CD4-positive, alpha-beta memory T cell (primary cell): ENCODE data around the gene TMEM18. TPM values are rescaled to one million over a fixed set of nuclear protein-coding genes. Genes with fewer than 3 reads are reported as not detected.
A peak's percentile ranks its signal among the peaks of the same experiment; 100 is the strongest.

ENCODE experiments used
- CTCF ChIA-PET: fragments of 350-600 bp; sonication (Branson Sonifier 250); formaldehyde crosslinking; loops from one replicate; lab custom pipeline; 2021; ENCODE audit warnings: inconsistent platforms; ENCODE audit not compliant: partially characterized antibody; lab: Charles Lee
- POLR2A ChIA-PET: fragments of 350-600 bp; sonication (Branson Sonifier 250); formaldehyde crosslinking; loops from one replicate; lab custom pipeline; 2021; ENCODE audit not compliant: partially characterized antibody; lab: Charles Lee
- DNase-seq, 5 donors: peaks; one replicate each; pipeline versions ENCODE4 v3.0.0 to v3.0.0-alpha.2; 2020 to 2022; ENCODE audit warnings: mixed read lengths in 1 of 5
- H3K27ac ChIP-seq: one replicate; pipeline ENCODE4 v1.7.0; 2013; ENCODE audit warnings: low read depth, low read length
- H3K27me3 ChIP-seq: 2 replicates; pipeline ENCODE4 v1.7.0; 2013; ENCODE audit warnings: mild to moderate bottlenecking, low read length, moderate library complexity; ENCODE audit not compliant: insufficient read depth
- H3K36me3 ChIP-seq: 2 replicates; pipeline ENCODE4 v1.7.0; 2013; ENCODE audit warnings: mild to moderate bottlenecking, low read length, moderate library complexity; ENCODE audit not compliant: insufficient read depth
- H3K4me1 ChIP-seq: 2 replicates; pipeline ENCODE4 v1.7.0; 2013; ENCODE audit warnings: mild to moderate bottlenecking, low read length, moderate library complexity; ENCODE audit not compliant: insufficient read depth
- H3K4me3 ChIP-seq, 2 donors: one replicate each; pipeline ENCODE4 v1.7.0; 2013; ENCODE audit warnings: low read length in 2 of 2, mild to moderate bottlenecking in 1 of 2
- H3K9me3 ChIP-seq, 2 donors: one replicate each; pipeline ENCODE4 v1.7.0; 2013; ENCODE audit warnings: low read length in 2 of 2, control low read depth in 1 of 2; ENCODE audit not compliant: control insufficient read depth in 1 of 2
- H3K27ac Mint-ChIP-seq, 7 donors: one replicate each; pipeline ENCODE4 v1.8.0; 2020 to 2021; ENCODE audit warnings: mixed read lengths in 7 of 7, mild to moderate bottlenecking in 6 of 7, inconsistent platforms in 3 of 7, moderate library complexity in 3 of 7
- H3K27me3 Mint-ChIP-seq, 2 donors: one replicate each; pipeline ENCODE4 v1.8.0; 2020 to 2021; ENCODE audit warnings: mixed read lengths in 2 of 2
- H3K36me3 Mint-ChIP-seq, 2 donors: one replicate each; pipeline ENCODE4 v1.8.0; 2020 to 2021; ENCODE audit warnings: mixed read lengths in 2 of 2, inconsistent platforms in 1 of 2, mild to moderate bottlenecking in 1 of 2
- H3K4me1 Mint-ChIP-seq, 4 donors: one replicate each; pipeline ENCODE4 v1.8.0; 2020 to 2021; ENCODE audit warnings: mixed read lengths in 4 of 4, mild to moderate bottlenecking in 1 of 4
- H3K4me3 Mint-ChIP-seq, 8 donors: one replicate each; pipeline ENCODE4 v1.8.0; 2020 to 2021; ENCODE audit warnings: mixed read lengths in 8 of 8, mild to moderate bottlenecking in 7 of 8, moderate library complexity in 6 of 8, inconsistent platforms in 3 of 8
- H3K9me3 Mint-ChIP-seq, 8 donors: one replicate each; pipeline ENCODE4 v1.8.0; 2020 to 2021; ENCODE audit warnings: mixed read lengths in 8 of 8, mild to moderate bottlenecking in 5 of 8, inconsistent platforms in 3 of 8, moderate library complexity in 1 of 8
- intact Hi-C: fragments of 100-400 bp; cut with micrococcal nuclease; formaldehyde crosslinking; loops from one replicate; pipeline ENCODE4 v1.15.1; 2023
- polyA plus RNA-seq, 2 donors: library from polyadenylated mRNA; unstranded; fragments of 300-500 nt; fragmentation: Illumina TruSeq; gene quantifications; one replicate each; pipeline ENCODE4 v1.2.3, GENCODE V29; 2021
- total RNA-seq, 2 experiments: library from RNA; stranded (reverse); gene quantifications; one replicate each; pipeline ENCODE4 v1.2.3, GENCODE V29; 2021

TMEM18 gene
- total and polyA plus RNA-seq, 4 experiments from 2014 or later = 20.0 to 28.1 (median 24.8) TPM

DNA sequence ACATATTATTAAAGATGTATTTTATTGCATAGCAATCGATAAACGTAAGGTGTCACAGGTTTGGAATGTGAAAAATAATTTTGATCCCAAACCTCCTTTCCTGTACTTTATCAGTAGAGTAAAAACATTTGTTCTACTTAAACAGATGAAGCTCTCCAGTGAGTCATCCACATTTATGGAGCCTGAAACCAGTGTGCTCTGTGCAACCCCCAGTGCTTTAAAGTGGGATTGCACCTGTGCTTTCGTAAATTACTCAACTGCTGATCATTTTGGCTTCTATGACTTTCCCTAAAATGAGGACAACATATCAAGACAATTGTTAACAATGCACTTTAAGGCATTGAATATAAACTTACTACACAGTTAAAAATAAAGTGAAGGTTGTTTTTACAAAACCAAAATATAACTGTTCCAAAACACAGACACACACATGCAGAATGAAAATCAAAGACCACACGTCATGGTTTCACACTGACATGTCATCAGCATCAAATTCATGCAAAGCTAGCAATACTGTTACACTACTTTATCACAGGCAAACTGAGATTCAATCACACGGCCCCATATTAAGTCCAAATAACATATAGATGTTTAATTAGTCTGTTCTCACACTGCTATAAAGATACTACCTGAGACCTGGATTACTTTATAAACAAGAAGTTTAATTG, 9.7 kb downstream of the TMEM18 start:
- peaks cover 33% of the 10 kb centered on the region for H3K36me3 ChIP-seq
- intact Hi-C loops = no loop called here
- H3K36me3 Mint-ChIP-seq = peaks cover 63 to 64% of the 10 kb centered on the region in 2 donors
- ChIA-PET CTCF (no interaction called here), POLR2A (interaction anchor here (0.7 kb wide), 1 partner anchor 9 kb away, joined by 4 read pairs; the partner anchor contains the start of gene TMEM18)
- H3K27me3 ChIP-seq = no peaks in the 10 kb centered on the region
- H3K27me3 Mint-ChIP-seq = no peaks in the 10 kb centered on the region
- H3K27ac Mint-ChIP-seq = no peak overlapping the region
- H3K9me3 ChIP-seq = peaks cover 0 to 11% of the 10 kb centered on the region in 2 donors
- H3K4me3 ChIP-seq = no peak overlapping the region
- H3K9me3 Mint-ChIP-seq = peaks cover 6 to 14% (median 12%) of the 10 kb centered on the region in 8 donors
- H3K27ac ChIP-seq = no peak overlapping the region
- DNase-seq = no peak
- H3K4me3 Mint-ChIP-seq = no peak overlapping the region
- H3K4me1 Mint-ChIP-seq = peaks cover 6 to 10% (median 7%) of the 10 kb centered on the region in 4 donors
- H3K4me1 ChIP-seq = peaks cover 3% of the 10 kb centered on the region

- intact Hi-C loops = no loop called here
- Histone ChIP-seq H3K4me1 (peaks cover 12% of the 10 kb centered on the region), H3K9me3 (peaks cover 0 to 11% of the 10 kb centered on the region in 2 donors), H3K27me3 (no peaks in the 10 kb centered on the region), H3K36me3 (peaks cover 27% of the 10 kb centered on the region), H3K27ac (no peak overlapping the region), H3K4me3 (no peak overlapping the region)
- Mint-ChIP-seq H3K27ac (no peak overlapping the region), H3K9me3 (peaks cover 6 to 14% (median 12%) of the 10 kb centered on the region in 8 donors), H3K4me3 (no peak overlapping the region), H3K36me3 (peaks cover 62 to 63% of the 10 kb centered on the region in 2 donors), H3K4me1 (peaks cover 12 to 16% (median 15%) of the 10 kb centered on the region in 4 donors), H3K27me3 (no peaks in the 10 kb centered on the region)
- ChIA-PET POLR2A (no interaction called here), CTCF (no interaction called here)
- DNase-seq = no peak
Measured at GRCh38 chr2:666441-666840, 10.8 kb downstream of the TMEM18 start.

- Mint-ChIP-seq H3K4me1 (peaks cover 12 to 17% (median 15%) of the 10 kb centered on the region in 4 donors), H3K27ac (peak overlapping the region in 4 of 7 donors; percentile 4 to 68 (median 42)), H3K4me3 (no peak overlapping the region), H3K9me3 (peaks cover 6 to 14% (median 12%) of the 10 kb centered on the region in 8 donors), H3K27me3 (no peaks in the 10 kb centered on the region), H3K36me3 (peaks cover 56 to 58% of the 10 kb centered on the region in 2 donors)
- DNase-seq = no peak
- peaks cover 0 to 11% of the 10 kb centered on the region in 2 donors for H3K9me3 ChIP-seq
- H3K27me3 ChIP-seq = no peaks in the 10 kb centered on the region
- ChIA-PET CTCF (no interaction called here), POLR2A (no interaction called here)
- intact Hi-C loops = no loop called here
- H3K4me3 ChIP-seq = no peak overlapping the region
- peaks cover 12% of the 10 kb centered on the region for H3K4me1 ChIP-seq
- H3K36me3 ChIP-seq = peaks cover 23% of the 10 kb centered on the region
- H3K27ac ChIP-seq = no peak overlapping the region
Measured at GRCh38 chr2:665340-666073, 11.7 kb downstream of the TMEM18 start.

- no peak for DNase-seq
- Mint-ChIP-seq H3K36me3 (peaks cover 42 to 46% of the 10 kb centered on the region in 2 donors), H3K4me1 (peaks cover 12 to 18% (median 16%) of the 10 kb centered on the region in 4 donors), H3K27me3 (no peaks in the 10 kb centered on the region), H3K27ac (peak overlapping the region in 2 of 7 donors; percentile 8 to 55), H3K4me3 (no peak overlapping the region), H3K9me3 (peaks cover 6 to 14% (median 12%) of the 10 kb centered on the region in 8 donors)
- ChIA-PET CTCF (no interaction called here), POLR2A (no interaction called here)
- Histone ChIP-seq H3K36me3 (peaks cover 14% of the 10 kb centered on the region), H3K27me3 (no peaks in the 10 kb centered on the region), H3K27ac (no peak overlapping the region), H3K9me3 (peaks cover 0 to 11% of the 10 kb centered on the region in 2 donors), H3K4me1 (peaks cover 12% of the 10 kb centered on the region), H3K4me3 (no peak overlapping the region)
- intact Hi-C loops = no loop called here
Measured at GRCh38 chr2:664063-664462, 13.1 kb downstream of the TMEM18 start.

- POLR2A ChIA-PET = interaction anchor here (1.1 to 1.8 kb wide), 2 partner anchors 12 to 13 kb away, joined by 3 to 5 read pairs; no protein-coding TSS in a partner anchor
- Histone ChIP-seq H3K4me1 (peaks cover 12% of the 10 kb centered on the region), H3K27me3 (no peaks in the 10 kb centered on the region), H3K9me3 (peaks cover 0 to 11% of the 10 kb centered on the region in 2 donors), H3K4me3 (no peak overlapping the region), H3K27ac (no peak overlapping the region), H3K36me3 (peaks cover 7% of the 10 kb centered on the region)
- Mint-ChIP-seq H3K27me3 (peaks cover 0 to 2% of the 10 kb centered on the region in 2 donors), H3K4me3 (no peak overlapping the region), H3K36me3 (peaks cover 36 to 39% of the 10 kb centered on the region in 2 donors), H3K27ac (peak overlapping the region in 2 of 7 donors; percentile 42 to 50), H3K9me3 (peaks cover 5 to 14% (median 12%) of the 10 kb centered on the region in 8 donors), H3K4me1 (peaks cover 12 to 18% (median 16%) of the 10 kb centered on the region in 4 donors)
- no peak for DNase-seq
- CTCF ChIA-PET = interaction anchor here (0.9 to 1.2 kb wide), 2 partner anchors 133 to 373 kb away, joined by 3 to 4 read pairs; no protein-coding TSS in a partner anchor
- intact Hi-C loops = no loop called here
Measured at GRCh38 chr2:663221-663620, 14.0 kb downstream of the TMEM18 start.

GRCh38 chr2:661360-661635, 15.9 kb downstream of the TMEM18 start:
- H3K27ac Mint-ChIP-seq = peak overlapping the region in 1 of 7 donors; percentile 68
- Histone ChIP-seq H3K36me3 (no peaks in the 10 kb centered on the region), H3K4me3 (no peak overlapping the region), H3K4me1 (peaks cover 21% of the 10 kb centered on the region), H3K9me3 (peaks cover 0 to 11% of the 10 kb centered on the region in 2 donors), H3K27ac (no peak overlapping the region), H3K27me3 (no peaks in the 10 kb centered on the region)
- intact Hi-C loops = no loop called here
- no peak for DNase-seq
- no peak overlapping the region for H3K4me3 Mint-ChIP-seq
- POLR2A ChIA-PET = interaction anchor here (0.7 to 1.8 kb wide), 2 partner anchors 15 to 130 kb away, joined by 3 to 5 read pairs; no protein-coding TSS in a partner anchor
- peaks cover 19 to 34% (median 29%) of the 10 kb centered on the region in 4 donors for H3K4me1 Mint-ChIP-seq
- peaks cover 0 to 2% of the 10 kb centered on the region in 2 donors for H3K27me3 Mint-ChIP-seq
- CTCF ChIA-PET = interaction anchor here (1.7 kb wide), 1 partner anchor 24 kb away, joined by 6 read pairs; no protein-coding TSS in a partner anchor
- peaks cover 24 to 26% of the 10 kb centered on the region in 2 donors for H3K36me3 Mint-ChIP-seq
- peaks cover 4 to 14% (median 12%) of the 10 kb centered on the region in 8 donors for H3K9me3 Mint-ChIP-seq
